HG02678 (cell line): ENCODE results near the gene TNS4.

Source experiments
- ATAC-seq: cut with Tn5 transposase; IDR thresholded peaks from one replicate; pipeline ENCODE4 v1.9.1; 2021; ENCODE audit warnings: mild to moderate bottlenecking, moderate library complexity; ENCODE audit not compliant: unreplicated experiment

The TNS4 gene

DNA sequence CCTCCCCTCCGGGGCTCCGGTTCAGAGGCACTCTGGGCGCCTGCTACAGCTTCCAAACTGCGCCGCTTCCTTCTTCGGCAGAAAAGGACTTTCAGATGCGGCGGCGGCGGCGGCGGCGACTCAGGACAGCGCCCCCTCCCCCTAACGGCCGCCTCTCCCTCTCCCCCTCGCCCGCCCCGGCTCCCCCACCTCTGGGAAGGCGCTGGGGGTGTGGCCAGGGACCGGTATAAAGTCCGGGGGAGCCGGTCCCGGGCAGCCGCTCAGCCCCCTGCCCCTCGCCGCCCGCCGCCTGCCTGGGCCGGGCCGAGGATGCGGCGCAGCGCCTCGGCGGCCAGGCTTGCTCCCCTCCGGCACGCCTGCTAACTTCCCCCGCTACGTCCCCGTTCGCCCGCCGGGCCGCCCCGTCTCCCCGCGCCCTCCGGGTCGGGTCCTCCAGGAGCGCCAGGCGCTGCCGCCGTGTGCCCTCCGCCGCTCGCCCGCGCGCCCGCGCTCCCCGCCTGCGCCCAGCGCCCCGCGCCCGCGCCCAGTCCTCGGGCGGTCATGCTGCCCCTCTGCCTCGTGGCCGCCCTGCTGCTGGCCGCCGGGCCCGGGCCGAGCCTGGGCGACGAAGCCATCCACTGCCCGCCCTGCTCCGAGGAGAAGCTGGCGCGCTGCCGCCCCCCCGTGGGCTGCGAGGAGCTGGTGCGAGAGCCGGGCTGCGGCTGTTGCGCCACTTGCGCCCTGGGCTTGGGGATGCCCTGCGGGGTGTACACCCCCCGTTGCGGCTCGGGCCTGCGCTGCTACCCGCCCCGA lies 58.0 kb downstream of the TNS4 start, which contains the start of gene IGFBP4:
IGFBP4 (plus strand) TSS at position 255 of the 792 bp plus-strand sequence; CDS start at position 541, 286 bp downstream.
- peak; percentile 51 for ATAC-seq

- ATAC-seq = no peak
Observed at GRCh38 chr17:40442392-40443195, 58.8 kb downstream of the TNS4 start.

DNA sequence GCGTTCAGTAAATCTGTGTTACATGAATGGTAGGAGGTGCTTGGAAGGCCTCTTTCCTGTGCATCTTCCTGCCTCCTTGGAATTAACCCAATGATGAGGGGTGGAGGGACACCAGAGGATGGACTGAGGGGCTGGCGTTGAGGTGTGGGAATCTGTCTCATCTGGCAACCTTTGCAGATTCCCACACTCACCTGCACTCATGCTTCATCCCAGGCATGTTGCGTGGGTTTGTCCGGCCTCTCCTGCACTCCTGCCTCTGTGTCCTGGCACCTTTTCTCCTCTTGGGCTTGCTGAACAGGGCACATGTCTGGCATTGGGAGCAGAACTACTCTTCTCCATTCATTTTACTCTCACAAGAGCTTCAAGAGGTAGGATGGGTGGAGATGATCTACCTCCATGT lies 61.3 kb downstream of the TNS4 start:
- no peak for ATAC-seq

DNA sequence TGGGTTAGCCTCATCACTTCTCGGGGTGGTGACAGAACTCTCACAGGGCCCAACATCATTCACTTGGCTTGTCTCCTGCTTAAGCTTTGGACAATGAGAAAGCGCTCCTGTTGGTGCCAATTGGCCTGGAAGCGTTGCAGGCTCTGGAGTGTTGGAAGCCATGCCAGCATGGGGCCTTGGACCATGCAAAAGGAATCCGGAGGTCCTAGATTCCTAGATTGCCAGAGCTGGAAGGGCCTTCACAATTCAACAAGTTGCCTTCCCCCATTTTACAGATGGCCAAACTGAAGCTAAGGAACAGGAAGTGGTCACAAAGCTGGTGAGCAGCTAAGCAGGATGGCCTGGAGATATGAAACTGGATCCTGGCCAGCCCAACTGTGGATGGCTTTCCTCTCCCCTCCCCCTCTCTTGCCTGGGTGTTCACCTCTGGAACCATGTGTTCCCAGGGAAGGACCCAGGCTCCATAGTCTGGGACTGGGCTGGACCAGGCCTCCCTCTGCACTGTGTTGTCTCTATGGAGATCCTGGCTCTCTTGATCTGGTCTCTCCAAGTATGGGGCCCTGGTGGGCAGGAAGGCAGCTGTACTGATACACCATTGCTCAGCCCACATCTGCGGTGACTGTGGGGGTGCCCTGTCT lies 64.2 kb downstream of the TNS4 start:
- ATAC-seq = no peak

DNA sequence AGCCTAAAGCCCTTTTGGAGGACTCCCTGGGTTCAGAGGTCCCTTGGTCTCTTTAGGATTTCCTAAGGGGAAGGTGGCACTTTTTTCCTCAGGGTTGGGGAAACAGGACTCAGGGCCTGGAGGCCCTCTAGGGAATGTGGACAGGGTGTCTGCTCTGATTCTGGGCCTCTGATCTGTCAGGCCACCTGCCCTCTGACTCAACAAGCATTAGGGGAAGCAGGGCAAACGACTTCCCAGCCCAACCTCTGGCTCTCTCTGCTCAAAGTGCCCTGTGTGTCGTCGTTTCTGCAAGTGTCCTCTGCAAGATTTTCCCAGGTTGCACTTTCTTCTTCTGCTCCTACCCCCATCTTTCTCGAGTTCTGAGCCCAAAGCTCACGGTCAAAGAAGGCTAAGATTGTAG lies 64.8 kb downstream of the TNS4 start:
- ATAC-seq = no peak

- ATAC-seq = no peak
Observed at GRCh38 chr17:40433551-40434415, 67.6 kb downstream of the TNS4 start.

GRCh38 chr17:40432864-40433528 lies 68.4 kb downstream of the TNS4 start:
- no peak for ATAC-seq

DNA sequence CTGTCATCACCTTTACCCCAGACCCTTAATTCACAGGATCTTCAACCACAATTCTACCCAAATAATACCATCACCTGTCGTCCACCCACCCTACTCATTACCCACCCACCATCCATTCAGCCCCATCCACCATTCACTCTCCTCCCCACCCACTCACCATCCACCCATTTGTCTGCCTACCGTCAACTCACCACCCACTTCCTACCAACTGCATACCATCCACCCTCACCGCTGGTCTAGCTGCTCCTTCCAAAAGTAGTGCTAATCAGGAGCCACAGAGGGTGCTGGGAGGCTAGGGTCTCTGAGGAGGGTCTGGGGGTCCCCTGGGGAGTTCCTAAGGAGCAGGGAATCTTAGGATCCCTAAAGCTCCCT lies 70.2 kb downstream of the TNS4 start:
- no peak for ATAC-seq

- no peak for ATAC-seq
Observed at GRCh38 chr17:40430272-40431230, 70.9 kb downstream of the TNS4 start.

DNA sequence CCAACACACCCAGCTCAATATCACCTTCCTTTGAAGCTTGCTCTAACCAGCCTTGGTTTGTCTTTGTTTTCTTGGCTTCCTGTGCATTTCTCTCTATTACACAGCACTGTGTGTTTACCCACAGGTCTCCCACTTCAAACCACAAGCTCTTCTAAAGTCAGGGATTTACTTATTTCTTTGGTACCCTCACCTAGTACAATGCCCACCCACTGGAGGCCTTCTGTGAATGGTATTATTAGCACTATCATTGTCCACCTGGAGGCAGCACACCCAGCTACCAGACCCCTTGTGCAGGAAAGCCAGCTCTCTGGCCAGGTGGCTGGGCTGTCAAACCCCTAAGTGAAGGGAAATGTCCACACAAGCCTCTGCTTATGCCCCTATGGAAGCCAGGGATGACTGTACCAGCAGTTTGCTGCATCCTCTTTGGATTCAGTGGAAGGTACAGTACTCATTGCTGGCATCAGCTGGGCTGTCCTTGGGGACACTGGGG lies 74.4 kb downstream of the TNS4 start:
- no peak for ATAC-seq
